HG02885 (cell line): ENCODE data around the gene SAMD14.

Experiments
- ATAC-seq: cut with Tn5 transposase; IDR thresholded peaks from one replicate; pipeline ENCODE4 v1.9.1; 2021; ENCODE audit warnings: mild to moderate bottlenecking; ENCODE audit not compliant: unreplicated experiment, poor library complexity

SAMD14 gene

GRCh38 chr17:50087246-50087911 is 42.6 kb downstream of the SAMD14 start:
- ATAC-seq = peak; percentile 66

- ATAC-seq = no peak
These were observed 48.2 kb downstream of the SAMD14 start for GRCh38 chr17:50081757-50082156.

DNA sequence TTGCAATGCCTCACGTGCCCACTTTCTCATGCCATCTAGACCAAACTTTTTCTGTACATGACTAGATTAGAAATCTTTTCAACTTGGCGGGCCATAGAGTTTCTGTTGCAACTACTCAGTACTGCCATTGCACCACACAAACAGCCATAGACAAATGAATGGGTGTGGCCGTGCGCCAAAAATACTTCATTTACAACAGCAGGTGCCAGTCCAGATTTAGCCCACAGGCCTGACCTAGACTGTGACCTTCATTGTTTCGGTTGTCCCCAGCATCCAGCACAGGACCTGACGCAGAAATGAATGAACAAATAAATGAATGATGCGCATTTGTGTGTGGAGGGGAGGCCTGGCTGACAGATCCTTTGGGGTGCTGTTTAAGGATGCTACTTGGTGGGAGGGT is 49.1 kb downstream of the SAMD14 start:
- ATAC-seq = no peak

DNA sequence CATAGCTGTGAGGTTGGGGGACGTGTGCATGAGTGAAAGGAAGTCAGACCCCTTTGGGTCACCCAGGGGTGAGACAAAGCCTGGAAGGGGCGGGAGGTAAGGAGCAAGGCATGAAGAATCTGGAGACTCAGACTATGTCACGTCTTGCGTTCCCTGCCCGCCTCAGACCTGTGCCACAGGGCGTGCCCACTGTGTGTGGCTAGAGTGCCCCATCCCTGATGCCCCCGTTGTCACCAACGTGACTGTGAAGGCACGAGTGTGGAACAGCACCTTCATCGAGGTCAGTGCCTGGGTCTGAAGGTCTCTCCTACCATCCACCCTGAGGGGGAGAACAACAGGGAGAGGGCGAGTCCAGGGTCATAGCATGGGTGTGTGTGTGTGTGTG is 49.9 kb downstream of the SAMD14 start:
- ATAC-seq = no peak

DNA sequence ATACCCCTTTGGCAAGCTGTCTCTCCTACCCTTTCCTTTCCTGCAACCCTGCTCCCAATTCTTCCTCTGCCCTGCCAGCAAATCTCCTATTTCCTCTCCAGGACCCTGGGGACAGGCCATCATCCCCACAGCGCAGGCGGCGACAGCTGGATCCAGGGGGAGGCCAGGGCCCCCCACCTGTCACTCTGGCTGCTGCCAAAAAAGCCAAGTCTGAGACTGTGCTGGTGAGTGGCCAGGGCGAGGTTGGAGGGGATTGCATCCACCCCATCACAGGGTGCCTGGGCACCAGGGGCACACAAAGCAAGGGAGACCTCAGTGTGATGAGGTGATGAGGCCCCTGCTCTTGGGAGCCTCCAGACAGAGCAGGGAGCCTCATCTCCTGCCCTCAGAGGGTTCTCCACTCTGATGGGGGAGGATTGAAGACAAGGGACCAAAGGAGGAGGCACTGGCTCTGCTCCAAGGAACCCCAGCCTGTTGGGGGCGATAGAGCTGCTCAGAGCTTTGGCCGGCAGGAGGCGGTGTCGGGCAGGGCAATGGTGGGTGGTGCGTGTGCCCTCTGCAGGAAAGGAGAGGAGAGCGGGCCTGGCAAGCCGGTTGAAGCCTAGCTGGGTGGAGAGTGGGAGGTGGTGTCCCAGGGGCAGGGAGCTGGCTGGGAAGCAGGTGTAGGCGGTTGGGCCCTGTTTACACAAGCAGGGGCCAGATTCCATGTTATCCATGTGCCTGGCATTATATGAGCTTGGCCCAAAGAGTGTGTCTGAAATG is 50.4 kb downstream of the SAMD14 start:
- no peak for ATAC-seq

- ATAC-seq = no peak
These were observed 51.5 kb downstream of the SAMD14 start for GRCh38 chr17:50078430-50078829.

- no peak for ATAC-seq
These were observed 53.2 kb downstream of the SAMD14 start for GRCh38 chr17:50076591-50077235.

GRCh38 chr17:50076221-50076590 is 53.8 kb downstream of the SAMD14 start:
- no peak for ATAC-seq

DNA sequence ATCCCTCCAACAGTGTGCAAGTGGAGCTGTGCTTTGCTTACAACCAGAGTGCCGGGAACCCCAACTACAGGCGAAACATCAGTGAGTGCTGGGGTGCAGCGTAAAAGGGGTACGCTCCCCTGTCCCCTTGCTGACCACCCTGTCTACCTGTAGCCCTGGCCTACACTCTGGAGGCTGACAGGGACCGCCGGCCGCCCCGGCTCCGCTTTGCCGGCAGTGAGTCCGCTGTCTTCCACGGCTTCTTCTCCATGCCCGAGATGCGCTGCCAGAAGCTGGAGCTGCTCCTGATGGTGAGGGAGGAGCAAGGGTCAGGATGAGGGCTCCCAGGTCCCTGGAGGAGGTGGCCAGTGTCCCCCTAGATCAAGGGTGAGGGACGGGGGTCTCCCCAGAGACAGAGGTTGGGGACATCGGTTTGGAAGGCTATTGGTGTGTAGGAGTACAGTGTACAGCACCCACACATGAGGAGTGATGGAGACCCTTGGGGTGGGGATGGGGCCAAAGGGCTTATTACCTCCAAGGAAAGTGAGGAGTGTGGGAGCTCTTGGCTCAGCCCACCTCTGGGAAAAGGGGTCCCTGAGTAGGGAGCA is 54.4 kb downstream of the SAMD14 start:
- ATAC-seq = no peak

- ATAC-seq = no peak
These were observed 55.7 kb downstream of the SAMD14 start for GRCh38 chr17:50074227-50074626.

- no peak for ATAC-seq
These were observed 57.0 kb downstream of the SAMD14 start for GRCh38 chr17:50072925-50073324.

DNA sequence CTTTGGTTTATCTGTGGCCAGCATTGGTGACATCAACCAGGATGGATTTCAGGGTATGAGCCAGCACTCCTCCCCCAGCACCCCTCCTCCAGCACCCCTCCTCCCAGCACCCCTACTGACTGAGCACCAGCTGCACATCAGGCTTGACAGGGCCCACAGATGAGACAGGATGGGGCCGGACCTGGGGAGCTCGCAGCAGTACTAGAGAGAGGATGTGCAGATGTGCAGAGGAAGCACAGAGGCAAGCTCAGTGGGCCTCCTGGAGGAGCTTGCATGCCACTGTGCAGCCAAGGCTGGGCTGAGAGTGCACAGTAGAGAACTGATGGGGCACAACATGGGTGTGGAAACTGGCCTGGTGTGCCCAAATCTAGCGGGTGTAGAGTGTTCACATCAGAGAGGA is 57.8 kb downstream of the SAMD14 start:
- ATAC-seq = no peak

DNA sequence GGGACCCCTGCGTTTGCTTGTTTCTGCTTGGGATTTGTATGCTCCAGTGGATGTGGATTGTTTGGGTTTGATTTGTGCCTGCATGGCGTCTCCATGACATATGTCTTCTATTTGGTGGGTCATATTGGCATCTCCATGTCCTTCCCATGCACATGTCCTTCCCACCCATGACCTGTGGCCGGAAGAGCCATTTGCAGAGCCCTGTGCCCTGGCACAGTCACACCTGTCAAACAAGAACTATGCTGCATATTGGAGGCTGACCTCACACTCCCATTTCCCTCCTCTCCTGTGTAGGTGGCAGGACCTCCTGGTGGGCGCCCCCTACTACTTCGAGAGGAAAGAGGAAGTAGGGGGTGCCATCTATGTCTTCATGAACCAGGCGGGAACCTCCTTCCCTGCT is 58.3 kb downstream of the SAMD14 start:
- ATAC-seq = no peak

DNA sequence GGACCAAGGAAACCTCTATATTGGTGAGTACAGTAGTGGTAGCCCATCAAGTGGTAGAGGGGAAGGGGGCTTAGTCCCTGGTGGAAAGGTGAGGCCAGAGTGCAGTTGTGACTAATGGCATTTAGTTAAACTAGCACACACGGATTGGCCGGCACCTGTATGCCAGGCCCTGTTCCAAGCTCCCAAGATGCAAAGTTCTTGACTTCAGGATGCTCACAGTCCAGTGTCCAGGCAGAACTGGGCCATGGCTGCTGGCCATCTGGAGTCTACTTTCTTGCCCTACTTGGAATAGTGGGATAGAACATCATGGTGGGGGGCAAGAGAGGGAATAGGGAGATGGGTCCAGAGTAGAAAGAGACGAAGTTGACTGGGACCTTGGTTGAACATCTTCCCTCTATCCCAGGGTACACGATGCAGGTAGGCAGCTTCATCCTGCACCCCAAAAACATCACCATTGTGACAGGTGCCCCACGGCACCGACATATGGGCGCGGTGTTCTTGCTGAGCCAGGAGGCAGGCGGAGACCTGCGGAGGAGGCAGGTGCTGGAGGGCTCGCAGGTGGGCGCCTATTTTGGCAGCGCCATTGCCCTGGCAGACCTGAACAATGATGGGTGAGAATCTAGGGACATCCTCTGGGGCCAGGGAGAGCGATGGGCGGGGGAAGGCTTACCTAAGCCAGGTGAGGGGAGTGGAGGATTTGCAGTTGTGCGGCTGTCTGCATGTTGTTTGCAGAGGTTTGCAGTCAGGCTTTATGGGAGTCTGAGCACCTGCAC is 58.9 kb downstream of the SAMD14 start:
- no peak for ATAC-seq

DNA sequence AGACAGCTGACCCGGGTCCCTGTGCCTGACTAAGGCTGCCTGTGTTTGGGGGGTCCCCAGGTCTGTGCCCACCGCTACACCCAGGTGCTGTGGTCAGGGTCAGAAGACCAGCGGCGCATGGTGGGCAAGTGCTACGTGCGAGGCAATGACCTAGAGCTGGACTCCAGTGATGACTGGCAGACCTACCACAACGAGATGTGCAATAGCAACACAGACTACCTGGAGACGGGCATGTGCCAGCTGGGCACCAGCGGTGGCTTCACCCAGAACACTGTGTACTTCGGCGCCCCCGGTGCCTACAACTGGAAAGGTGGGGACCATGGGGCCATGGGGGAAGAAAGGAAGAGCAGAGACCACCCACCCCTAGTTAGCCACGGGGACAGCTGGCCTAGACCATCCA is 62.0 kb downstream of the SAMD14 start:
- no peak for ATAC-seq

DNA sequence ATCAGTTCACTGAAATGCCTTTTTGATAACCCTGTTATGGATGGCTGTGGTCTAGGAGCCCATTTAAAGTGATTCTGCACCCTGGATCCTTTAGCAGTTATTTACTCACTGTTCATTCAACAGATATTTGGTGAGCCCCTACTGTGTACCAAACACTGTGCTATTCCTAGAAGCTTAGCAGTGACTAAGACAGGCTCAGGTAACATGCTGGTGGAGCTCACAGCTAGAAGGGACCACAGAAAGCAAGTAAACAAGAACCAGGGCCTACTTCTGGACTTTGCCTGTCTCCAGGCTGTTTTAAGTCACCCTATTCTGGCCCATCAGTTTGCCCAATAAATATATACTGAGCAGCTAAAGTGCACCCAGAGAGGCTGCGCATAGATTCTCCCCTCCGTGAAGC is 63.0 kb downstream of the SAMD14 start:
- ATAC-seq = no peak

- ATAC-seq = no peak
These were observed 64.9 kb downstream of the SAMD14 start for GRCh38 chr17:50065056-50065455.

- ATAC-seq = no peak
These were observed 65.5 kb downstream of the SAMD14 start for GRCh38 chr17:50064253-50065001.

DNA sequence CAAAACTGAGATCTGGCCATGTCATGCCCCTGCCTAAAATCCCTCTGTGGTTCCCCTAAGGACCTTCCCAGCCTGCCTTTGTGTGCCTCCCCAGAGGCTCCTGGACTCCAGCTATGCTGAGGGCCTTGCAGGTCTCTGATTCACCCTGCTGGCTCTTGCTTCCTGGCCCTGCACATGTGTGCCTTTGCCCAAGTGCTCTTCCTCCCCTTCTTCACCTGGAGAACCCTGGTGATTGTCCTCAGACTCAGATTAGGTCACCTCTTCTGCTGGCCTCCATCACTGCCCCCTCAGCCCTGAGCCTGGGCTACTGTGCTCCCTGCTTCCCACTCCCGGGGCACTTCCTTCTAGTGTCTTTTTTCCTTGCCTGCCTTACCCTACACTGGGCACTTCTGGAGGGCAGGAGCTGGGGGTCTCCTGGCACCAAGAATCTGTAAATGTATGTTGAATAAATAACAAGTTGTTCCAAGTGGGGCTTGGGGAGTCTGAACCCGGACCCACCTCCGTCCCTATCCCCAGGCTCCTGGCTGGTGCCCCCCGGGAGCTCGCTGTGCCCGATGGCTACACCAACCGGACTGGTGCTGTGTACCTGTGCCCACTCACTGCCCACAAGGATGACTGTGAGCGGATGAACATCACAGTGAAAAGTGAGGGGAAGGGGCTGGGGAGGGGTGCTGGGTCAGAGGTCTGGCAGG is 66.3 kb downstream of the SAMD14 start:
- no peak for ATAC-seq
